Chondrocyte (in vitro differentiated cells): ENCODE data around the gene SSUH2. TPM values are rescaled to one million over a fixed set of nuclear protein-coding genes. Genes with fewer than 3 reads are reported as not detected.

Experiments used
- DNase-seq: peaks from one replicate; pipeline ENCODE4 v3.0.0; 2021; ENCODE audit warnings: mixed read lengths, low spot score
- H3K27ac Mint-ChIP-seq: one replicate; pipeline ENCODE4 v1.8.0; 2021; ENCODE audit warnings: mild to moderate bottlenecking, moderate library complexity, mixed read lengths; ENCODE audit not compliant: unreplicated experiment
- H3K27me3 Mint-ChIP-seq: 2 replicates; pipeline ENCODE4 v1.8.0; 2021; ENCODE audit warnings: low read depth, mixed read lengths
- H3K36me3 Mint-ChIP-seq: 2 replicates; pipeline ENCODE4 v1.8.0; 2021; ENCODE audit warnings: low read depth, mixed read lengths
- H3K4me1 Mint-ChIP-seq: 2 replicates; pipeline ENCODE4 v1.8.0; 2021; ENCODE audit warnings: low read depth, mild to moderate bottlenecking, mixed read lengths
- H3K4me3 Mint-ChIP-seq: one replicate; pipeline ENCODE4 v1.8.0; 2021; ENCODE audit warnings: mild to moderate bottlenecking, moderate library complexity, mixed read lengths; ENCODE audit not compliant: unreplicated experiment
- H3K9me3 Mint-ChIP-seq: 2 replicates; pipeline ENCODE4 v1.8.0; 2021; ENCODE audit warnings: low read depth, mixed read lengths
- CTCF ChIP-seq: fragments of 200-600 bp; sonication (generic); IDR thresholded peaks from 2 replicates; pipeline ENCODE4 v1.5.0; 2021; ENCODE audit warnings: antibody characterized with exemption, mild to moderate bottlenecking, moderate library complexity
- total RNA-seq: library from RNA; stranded (reverse); gene quantifications from 3 replicates; pipeline ENCODE4 v1.2.1, GENCODE V29; 2021

Gene SSUH2
- total RNA-seq, 1 donor from 2014 or later: not detected

- peak overlapping the region; percentile 91 for H3K27ac Mint-ChIP-seq
- H3K27me3 Mint-ChIP-seq: no peaks in the 10 kb centered on the region
- H3K4me1 Mint-ChIP-seq: peaks cover 90% of the 10 kb centered on the region
- peaks cover 34% of the 10 kb centered on the region for H3K36me3 Mint-ChIP-seq
- no peak for TF ChIP-seq CTCF
- H3K9me3 Mint-ChIP-seq: no peaks in the 10 kb centered on the region
- no peak for DNase-seq
- no peak overlapping the region for H3K4me3 Mint-ChIP-seq
These were observed 69.1 kb downstream of the SSUH2 start for GRCh38 chr3:8575364-8576104.

DNA sequence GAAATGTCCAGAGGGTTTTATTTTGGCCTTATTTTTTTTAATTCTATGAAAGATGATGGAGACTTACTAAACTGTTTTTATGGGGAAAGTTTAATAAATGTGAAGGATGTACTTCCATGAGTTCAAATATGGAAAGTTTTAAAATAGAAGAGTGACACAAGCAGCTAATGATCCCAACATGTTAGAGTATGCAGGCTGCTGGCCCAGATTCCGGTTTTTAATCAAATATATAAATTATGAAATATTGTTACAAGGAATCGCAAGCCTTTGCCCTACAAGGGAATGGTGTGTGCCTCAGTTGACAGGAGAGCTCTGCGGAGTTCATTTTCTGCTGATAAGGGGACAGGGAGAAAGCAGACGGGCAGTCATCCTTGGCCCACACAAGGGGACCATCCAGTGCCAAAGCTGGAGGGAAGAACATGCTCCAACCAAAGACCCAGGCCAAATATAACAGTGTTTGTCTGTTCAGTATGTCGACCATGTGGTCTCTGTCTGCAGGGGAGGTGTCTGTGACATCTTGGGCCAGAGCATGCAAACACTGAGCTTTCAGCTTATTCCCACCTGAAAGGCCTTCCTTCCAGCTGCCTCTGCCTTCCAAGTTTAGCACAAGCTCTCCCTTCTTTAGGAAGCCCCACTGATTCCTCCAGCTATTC lies 69.8 kb downstream of the SSUH2 start:
- Mint-ChIP-seq H3K36me3 (peaks cover 42% of the 10 kb centered on the region), H3K9me3 (no peaks in the 10 kb centered on the region), H3K4me1 (peaks cover 92% of the 10 kb centered on the region), H3K27me3 (no peaks in the 10 kb centered on the region), H3K27ac (peak overlapping the region; percentile 91), H3K4me3 (no peak overlapping the region)
- DNase-seq: no peak
- no peak for TF ChIP-seq CTCF

GRCh38 chr3:8574040-8574669 lies 70.4 kb downstream of the SSUH2 start:
- peaks cover 88% of the 10 kb centered on the region for H3K4me1 Mint-ChIP-seq
- no peak for DNase-seq
- H3K4me3 Mint-ChIP-seq: no peak overlapping the region
- peak overlapping the region; percentile 76 for H3K27ac Mint-ChIP-seq
- peaks cover 48% of the 10 kb centered on the region for H3K36me3 Mint-ChIP-seq
- H3K9me3 Mint-ChIP-seq: no peaks in the 10 kb centered on the region
- H3K27me3 Mint-ChIP-seq: no peaks in the 10 kb centered on the region
- TF ChIP-seq CTCF: no peak

DNA sequence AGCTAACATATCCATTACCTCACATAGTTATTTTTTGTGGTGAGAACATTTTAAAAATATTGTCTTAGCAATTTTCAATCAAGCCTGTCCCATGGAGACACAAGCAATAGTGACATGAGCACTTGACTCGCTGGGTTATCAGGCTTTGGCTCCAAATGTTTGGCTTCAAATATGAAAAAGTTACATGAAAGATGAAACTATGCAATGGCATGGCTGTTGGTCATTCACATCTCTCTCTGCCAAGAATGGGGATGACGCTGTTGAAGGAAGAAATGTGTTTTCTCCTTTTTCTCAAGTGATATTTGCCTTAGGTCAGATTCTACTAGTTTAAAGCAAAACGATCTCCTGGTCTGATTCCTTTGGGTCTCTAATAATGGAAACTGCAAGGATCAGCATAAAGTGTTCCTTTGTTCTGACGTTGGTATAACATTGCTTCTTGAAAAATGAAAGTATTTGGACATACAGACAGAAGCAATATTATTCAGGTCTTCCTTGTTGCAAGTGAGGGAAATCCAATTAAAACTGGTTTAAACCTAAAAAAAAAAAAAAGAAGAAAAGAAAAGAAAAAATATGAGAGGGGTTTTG lies 71.2 kb downstream of the SSUH2 start:
- no peak for TF ChIP-seq CTCF
- DNase-seq: no peak
- Mint-ChIP-seq H3K4me3 (no peak overlapping the region), H3K4me1 (peaks cover 88% of the 10 kb centered on the region), H3K9me3 (no peaks in the 10 kb centered on the region), H3K27ac (peak overlapping the region; percentile 76), H3K36me3 (peaks cover 55% of the 10 kb centered on the region), H3K27me3 (no peaks in the 10 kb centered on the region)

GRCh38 chr3:8571256-8571655 lies 73.3 kb downstream of the SSUH2 start:
- no peak for DNase-seq
- no peak for TF ChIP-seq CTCF
- H3K4me1 Mint-ChIP-seq: peaks cover 73% of the 10 kb centered on the region
- no peaks in the 10 kb centered on the region for H3K9me3 Mint-ChIP-seq
- H3K36me3 Mint-ChIP-seq: peaks cover 73% of the 10 kb centered on the region
- no peak overlapping the region for H3K4me3 Mint-ChIP-seq
- H3K27ac Mint-ChIP-seq: peak overlapping the region; percentile 55
- H3K27me3 Mint-ChIP-seq: no peaks in the 10 kb centered on the region
